ENCODE data around the gene PIGO. TPM values are rescaled to one million over a fixed set of nuclear protein-coding genes. Genes with fewer than 3 reads are reported as not detected.

PIGO gene
- total RNA-seq, 3 donors from 2014 or later: 15.4 to 24.9 (median 18.0) TPM

GRCh38 chr9:35110327-35110761 is 14.0 kb upstream of the PIGO start:
- H3K9me3 ChIP-seq: no peaks in the 10 kb centered on the region
- intact Hi-C loops (cut with DNase I; ENCODE audit: low total_unique reads): no loop called here
- H3K4me1 ChIP-seq: peaks cover 0 to 25% of the 10 kb centered on the region in 2 donors
- no peak for DNase-seq (ENCODE audit: low spot score in 2 of 2)
- H3K36me3 ChIP-seq: no peaks in the 10 kb centered on the region
- H3K4me3 ChIP-seq: peak overlapping the region; percentile 76 to 83 (median 80)
- no peaks in the 10 kb centered on the region for H3K27me3 ChIP-seq
- H3K27ac ChIP-seq: peak overlapping the region; percentile 85 to 87
- TF ChIP-seq POLR2AphosphoS5 (IDR thresholded peaks at IDR 0.05) (no peak), CTCF (IDR thresholded peaks at IDR 0.05) (no peak), POLR2A (IDR thresholded peaks at IDR 0.05) (no peak)

DNA sequence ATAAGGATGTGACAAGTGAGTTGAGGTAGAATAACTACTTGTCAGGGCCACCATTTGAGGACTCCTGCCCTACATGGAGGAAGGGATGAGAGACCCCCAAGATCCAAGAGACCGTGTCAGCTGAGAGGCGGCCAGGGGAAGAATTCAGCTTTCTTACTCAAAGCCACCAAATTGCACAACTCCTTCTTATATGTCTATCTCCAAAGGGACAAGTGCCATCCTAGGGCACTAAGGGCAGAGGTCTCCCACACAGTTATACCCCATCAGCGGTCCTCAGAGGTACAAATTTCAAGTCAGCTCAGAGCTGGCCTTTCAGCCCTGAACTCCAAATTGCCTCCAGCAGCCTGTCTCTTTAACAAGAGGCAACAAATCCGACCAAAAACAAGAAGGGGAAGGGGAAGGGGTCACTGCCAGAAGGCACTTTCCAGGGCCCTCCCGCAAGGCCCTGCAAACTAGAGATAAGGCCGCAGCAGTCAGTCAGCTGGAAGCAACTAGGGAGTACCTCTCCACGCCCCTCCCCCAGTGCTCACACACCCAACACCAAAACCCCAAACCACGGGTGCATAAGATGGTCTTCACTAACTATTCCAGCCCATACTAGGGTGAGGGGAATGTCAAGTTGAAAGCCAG is 12.7 kb upstream of the PIGO start:
- Histone ChIP-seq H3K36me3 (no peaks in the 10 kb centered on the region), H3K4me3 (no peak overlapping the region), H3K4me1 (peaks cover 0 to 12% of the 10 kb centered on the region in 2 donors), H3K27ac (no peak overlapping the region), H3K27me3 (no peaks in the 10 kb centered on the region), H3K9me3 (no peaks in the 10 kb centered on the region)
- DNase-seq (ENCODE audit: low spot score in 2 of 2): no peak
- intact Hi-C loops (cut with DNase I; ENCODE audit: low total_unique reads): no loop called here
- TF ChIP-seq POLR2AphosphoS5 (IDR thresholded peaks at IDR 0.05): no peak
- TF ChIP-seq POLR2A (IDR thresholded peaks at IDR 0.05): no peak
- TF ChIP-seq CTCF (IDR thresholded peaks at IDR 0.05): no peak

DNA sequence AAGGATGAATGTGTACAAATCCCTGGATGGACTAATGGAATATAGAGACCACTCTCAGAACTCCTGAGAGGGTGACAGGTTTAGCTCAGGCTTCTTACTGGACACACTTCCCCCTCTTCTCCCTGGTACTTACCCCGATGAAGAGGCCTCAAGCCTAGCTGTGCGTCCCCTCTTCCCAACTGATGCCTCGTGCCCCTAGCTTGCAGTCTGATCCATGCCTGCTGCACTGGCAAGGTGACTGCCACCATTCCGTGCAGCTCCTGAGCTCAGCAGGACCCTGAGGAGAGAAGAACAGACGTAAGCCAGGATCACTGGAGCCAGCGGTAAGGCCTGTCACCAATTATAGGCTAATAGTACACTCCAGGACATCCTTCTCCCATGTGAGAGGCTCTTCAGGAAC is 12.1 kb upstream of the PIGO start:
- no peaks in the 10 kb centered on the region for H3K27me3 ChIP-seq
- H3K4me1 ChIP-seq: peaks cover under 1 to 7% of the 10 kb centered on the region in 2 donors
- no peaks in the 10 kb centered on the region for H3K9me3 ChIP-seq
- no peaks in the 10 kb centered on the region for H3K36me3 ChIP-seq
- TF ChIP-seq POLR2AphosphoS5 (IDR thresholded peaks at IDR 0.05) (no peak), POLR2A (IDR thresholded peaks at IDR 0.05) (no peak), CTCF (IDR thresholded peaks at IDR 0.05) (no peak)
- no peak overlapping the region for H3K27ac ChIP-seq
- DNase-seq (ENCODE audit: low spot score in 2 of 2): no peak
- H3K4me3 ChIP-seq: no peak overlapping the region
- intact Hi-C loops (cut with DNase I; ENCODE audit: low total_unique reads): no loop called here

GRCh38 chr9:35107297-35108290 is 11.2 kb upstream of the PIGO start:
- H3K36me3 ChIP-seq: no peaks in the 10 kb centered on the region
- no peaks in the 10 kb centered on the region for H3K27me3 ChIP-seq
- H3K9me3 ChIP-seq: no peaks in the 10 kb centered on the region
- H3K4me1 ChIP-seq: peaks cover 3 to 7% of the 10 kb centered on the region in 2 donors
- no peak for DNase-seq (ENCODE audit: low spot score in 2 of 2)
- no peak overlapping the region for H3K27ac ChIP-seq
- no peak overlapping the region for H3K4me3 ChIP-seq
- TF ChIP-seq POLR2AphosphoS5 (IDR thresholded peaks at IDR 0.05): no peak
- no peak for TF ChIP-seq POLR2A (IDR thresholded peaks at IDR 0.05)
- TF ChIP-seq CTCF (IDR thresholded peaks at IDR 0.05): no peak
- intact Hi-C loops (cut with DNase I; ENCODE audit: low total_unique reads): no loop called here

GRCh38 chr9:35106343-35106730 is 9.9 kb upstream of the PIGO start:
- DNase-seq (ENCODE audit: low spot score in 2 of 2): no peak
- Histone ChIP-seq H3K36me3 (no peaks in the 10 kb centered on the region), H3K4me1 (peaks cover 3 to 16% of the 10 kb centered on the region in 2 donors), H3K4me3 (no peak overlapping the region), H3K27ac (no peak overlapping the region), H3K9me3 (no peaks in the 10 kb centered on the region), H3K27me3 (no peaks in the 10 kb centered on the region)
- intact Hi-C loops (cut with DNase I; ENCODE audit: low total_unique reads): no loop called here
- TF ChIP-seq POLR2AphosphoS5 (IDR thresholded peaks at IDR 0.05): no peak
- no peak for TF ChIP-seq CTCF (IDR thresholded peaks at IDR 0.05)
- TF ChIP-seq POLR2A (IDR thresholded peaks at IDR 0.05): no peak

Data from breast epithelium (tissue), 4 donors.